ENCODE results near the gene PAPPA.
A peak's percentile ranks its signal among the peaks of the same experiment; 100 is the strongest.

The PAPPA gene

GRCh38 chr9:116377179-116377798 lies 223.7 kb downstream of the PAPPA start:
- DNase-seq: peak; percentile 63
- Histone ChIP-seq H3K27ac (peak overlapping the region; percentile 40), H3K36me3 (replicated peaks) (peaks cover 74% of the 10 kb centered on the region), H3K4me3 (ENCODE audit: low read depth, low read length) (no peak overlapping the region), H3K27me3 (replicated peaks) (no peaks in the 10 kb centered on the region)
- in situ Hi-C loops (cut with HindIII; ENCODE audit: low pct_ligation_motif_present, low sequenced_read_pairs): no loop called here
- TF ChIP-seq, protein P1, sequence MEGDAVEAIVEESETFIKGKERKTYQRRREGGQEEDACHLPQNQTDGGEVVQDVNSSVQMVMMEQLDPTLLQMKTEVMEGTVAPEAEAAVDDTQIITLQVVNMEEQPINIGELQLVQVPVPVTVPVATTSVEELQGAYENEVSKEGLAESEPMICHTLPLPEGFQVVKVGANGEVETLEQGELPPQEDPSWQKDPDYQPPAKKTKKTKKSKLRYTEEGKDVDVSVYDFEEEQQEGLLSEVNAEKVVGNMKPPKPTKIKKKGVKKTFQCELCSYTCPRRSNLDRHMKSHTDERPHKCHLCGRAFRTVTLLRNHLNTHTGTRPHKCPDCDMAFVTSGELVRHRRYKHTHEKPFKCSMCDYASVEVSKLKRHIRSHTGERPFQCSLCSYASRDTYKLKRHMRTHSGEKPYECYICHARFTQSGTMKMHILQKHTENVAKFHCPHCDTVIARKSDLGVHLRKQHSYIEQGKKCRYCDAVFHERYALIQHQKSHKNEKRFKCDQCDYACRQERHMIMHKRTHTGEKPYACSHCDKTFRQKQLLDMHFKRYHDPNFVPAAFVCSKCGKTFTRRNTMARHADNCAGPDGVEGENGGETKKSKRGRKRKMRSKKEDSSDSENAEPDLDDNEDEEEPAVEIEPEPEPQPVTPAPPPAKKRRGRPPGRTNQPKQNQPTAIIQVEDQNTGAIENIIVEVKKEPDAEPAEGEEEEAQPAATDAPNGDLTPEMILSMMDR (IDR thresholded peaks at IDR 0.05; ENCODE audit: low read depth, low read length, missing control alignments): no peak

- TF ChIP-seq, protein P1 (IDR thresholded peaks at IDR 0.05; ENCODE audit: low read depth, low read length, missing control alignments): no peak
- H3K27ac ChIP-seq: no peak overlapping the region
- no peak for DNase-seq
- H3K4me3 ChIP-seq (ENCODE audit: low read depth, low read length): no peak overlapping the region
- peaks cover 79% of the 10 kb centered on the region for H3K36me3 ChIP-seq (replicated peaks)
- no peaks in the 10 kb centered on the region for H3K27me3 ChIP-seq (replicated peaks)
- in situ Hi-C loops (cut with HindIII; ENCODE audit: low pct_ligation_motif_present, low sequenced_read_pairs): no loop called here
Observed at GRCh38 chr9:116378873-116379272, 225.3 kb downstream of the PAPPA start.

- in situ Hi-C loops (cut with HindIII; ENCODE audit: low pct_ligation_motif_present, low sequenced_read_pairs): no loop called here
- Histone ChIP-seq H3K4me3 (ENCODE audit: low read depth, low read length) (no peak overlapping the region), H3K27me3 (replicated peaks) (no peaks in the 10 kb centered on the region), H3K27ac (no peak overlapping the region), H3K36me3 (replicated peaks) (peaks cover 76% of the 10 kb centered on the region)
- TF ChIP-seq, protein P1 (IDR thresholded peaks at IDR 0.05; ENCODE audit: low read depth, low read length, missing control alignments): no peak
- DNase-seq: no peak
Observed at GRCh38 chr9:116379821-116380220, 226.2 kb downstream of the PAPPA start.

DNA sequence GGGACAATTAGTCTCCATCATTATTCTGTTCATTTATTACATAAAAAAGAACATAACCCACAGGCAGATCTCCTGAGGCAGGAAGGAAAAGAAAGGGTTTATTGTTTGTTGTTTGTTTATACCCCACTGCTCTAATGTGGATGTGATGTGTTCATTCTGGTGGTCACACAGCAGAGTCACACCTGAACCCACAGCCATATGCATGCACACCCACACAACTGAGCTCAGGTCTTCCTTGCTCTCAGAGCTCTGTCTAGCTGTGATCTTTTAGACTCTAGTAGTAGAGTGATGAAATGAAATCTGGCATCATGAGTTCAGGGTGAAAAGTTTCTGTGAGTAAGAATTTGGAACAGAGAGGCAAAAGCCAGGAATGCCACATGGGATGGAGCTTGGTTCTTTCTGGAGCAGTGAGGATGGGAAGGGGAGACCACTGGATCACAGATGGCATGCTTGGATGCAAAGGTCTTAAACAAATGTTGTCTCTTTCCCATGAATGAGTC lies 227.0 kb downstream of the PAPPA start:
- DNase-seq: no peak
- Histone ChIP-seq H3K4me3 (ENCODE audit: low read depth, low read length) (no peak overlapping the region), H3K27ac (no peak overlapping the region), H3K36me3 (replicated peaks) (peaks cover 77% of the 10 kb centered on the region), H3K27me3 (replicated peaks) (no peaks in the 10 kb centered on the region)
- TF ChIP-seq, protein P1 (IDR thresholded peaks at IDR 0.05; ENCODE audit: low read depth, low read length, missing control alignments): no peak
- in situ Hi-C loops (cut with HindIII; ENCODE audit: low pct_ligation_motif_present, low sequenced_read_pairs): no loop called here

DNA sequence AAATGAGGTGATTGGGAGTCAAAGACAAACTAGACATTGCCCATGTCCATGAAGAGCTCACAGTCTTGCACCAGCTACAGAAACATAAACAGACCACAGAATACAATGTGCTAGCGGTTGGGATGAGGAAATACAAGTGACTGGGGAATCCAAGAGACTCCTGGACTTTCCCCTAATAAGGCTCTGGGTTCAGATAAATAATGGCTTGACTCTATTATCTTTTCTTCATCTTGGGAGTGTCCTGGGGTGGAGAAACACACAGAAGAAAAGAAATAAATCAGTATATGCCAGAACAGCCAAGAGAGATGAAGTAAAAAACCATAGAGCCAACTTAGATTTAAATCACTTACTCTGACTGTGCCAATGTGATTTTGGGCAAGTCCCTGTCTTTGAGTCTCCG lies 227.8 kb downstream of the PAPPA start:
- in situ Hi-C loops (cut with HindIII; ENCODE audit: low pct_ligation_motif_present, low sequenced_read_pairs): no loop called here
- H3K4me3 ChIP-seq (ENCODE audit: low read depth, low read length): no peak overlapping the region
- DNase-seq: no peak
- H3K27me3 ChIP-seq (replicated peaks): no peaks in the 10 kb centered on the region
- H3K27ac ChIP-seq: no peak overlapping the region
- peaks cover 85% of the 10 kb centered on the region for H3K36me3 ChIP-seq (replicated peaks)
- TF ChIP-seq, protein P1 (IDR thresholded peaks at IDR 0.05; ENCODE audit: low read depth, low read length, missing control alignments): no peak

GRCh38 chr9:116382053-116382452 lies 228.5 kb downstream of the PAPPA start:
- in situ Hi-C loops (cut with HindIII; ENCODE audit: low pct_ligation_motif_present, low sequenced_read_pairs): no loop called here
- Histone ChIP-seq H3K27me3 (replicated peaks) (no peaks in the 10 kb centered on the region), H3K36me3 (replicated peaks) (peaks cover 86% of the 10 kb centered on the region), H3K4me3 (ENCODE audit: low read depth, low read length) (no peak overlapping the region), H3K27ac (no peak overlapping the region)
- no peak for DNase-seq
- TF ChIP-seq, protein P1 (IDR thresholded peaks at IDR 0.05; ENCODE audit: low read depth, low read length, missing control alignments): no peak

Measured in brain microvascular endothelial cell (primary cell).